Measurements from ENCODE around the gene EPS8L2.
A peak's percentile ranks its signal among the peaks of the same experiment; 100 is the strongest.
"Not testable (repeated sequence)": the region's sequence is repeated elsewhere in the genome, so short reads cannot be mapped to it uniquely, and the experiment has no call there.

Gene EPS8L2

GRCh38 chr11:705646-706438 lies at the start of gene EPS8L2:
Gene EPS8L2 (plus strand): TSS chr11:706231. CDS start chr11:709408, 3,177 bp downstream.
- peak; percentile 15 to 35 for DNase-seq

GRCh38 chr11:656426-656825 lies 49.6 kb upstream of the EPS8L2 start:
- DNase-seq: no peak

- DNase-seq: no peak
Observed at GRCh38 chr11:656866-657265, 49.2 kb upstream of the EPS8L2 start.

DNA sequence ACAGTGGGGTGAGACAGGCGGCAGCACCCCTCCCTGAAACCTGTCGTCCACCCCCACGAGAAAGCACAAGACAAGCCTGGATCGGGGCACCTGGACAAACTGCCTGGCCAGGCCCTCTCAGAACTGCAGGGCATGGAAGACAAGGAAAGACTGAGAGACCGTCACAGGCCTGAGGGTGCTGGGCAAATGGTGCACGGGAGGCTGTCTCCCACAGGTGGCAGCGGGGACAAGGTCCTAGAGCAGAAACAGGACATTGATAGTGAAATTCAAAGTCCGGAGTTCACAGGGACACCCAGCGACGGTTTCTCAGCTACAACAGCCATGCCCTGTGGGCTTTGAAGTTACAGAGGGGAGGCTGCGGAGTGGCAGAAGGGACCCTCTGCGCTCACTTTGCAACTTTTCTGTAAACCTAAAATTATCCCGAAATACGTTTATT lies 48.3 kb upstream of the EPS8L2 start:
- no peak for DNase-seq

GRCh38 chr11:659532-660085 lies 46.4 kb upstream of the EPS8L2 start:
- no peak for DNase-seq

DNA sequence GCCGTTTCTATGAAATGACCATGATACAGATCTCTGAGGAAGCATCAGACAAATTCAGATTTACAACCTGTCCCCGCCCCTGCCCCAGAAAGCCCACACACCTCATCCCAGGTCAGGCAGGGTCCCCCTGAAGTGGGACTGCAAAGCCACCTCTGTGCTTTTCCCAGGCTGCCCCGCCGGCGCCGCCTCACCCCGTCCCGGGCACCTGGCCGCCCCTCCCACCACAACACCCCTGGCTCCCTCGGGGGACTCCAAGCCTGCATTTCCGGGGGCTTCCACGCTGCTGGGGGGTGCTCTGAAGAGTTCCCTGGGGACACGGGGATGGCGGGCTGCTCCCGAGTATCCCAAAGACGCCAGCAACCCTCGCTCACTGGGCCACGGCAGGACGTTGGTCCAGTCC lies 45.8 kb upstream of the EPS8L2 start:
- no peak for DNase-seq

DNA sequence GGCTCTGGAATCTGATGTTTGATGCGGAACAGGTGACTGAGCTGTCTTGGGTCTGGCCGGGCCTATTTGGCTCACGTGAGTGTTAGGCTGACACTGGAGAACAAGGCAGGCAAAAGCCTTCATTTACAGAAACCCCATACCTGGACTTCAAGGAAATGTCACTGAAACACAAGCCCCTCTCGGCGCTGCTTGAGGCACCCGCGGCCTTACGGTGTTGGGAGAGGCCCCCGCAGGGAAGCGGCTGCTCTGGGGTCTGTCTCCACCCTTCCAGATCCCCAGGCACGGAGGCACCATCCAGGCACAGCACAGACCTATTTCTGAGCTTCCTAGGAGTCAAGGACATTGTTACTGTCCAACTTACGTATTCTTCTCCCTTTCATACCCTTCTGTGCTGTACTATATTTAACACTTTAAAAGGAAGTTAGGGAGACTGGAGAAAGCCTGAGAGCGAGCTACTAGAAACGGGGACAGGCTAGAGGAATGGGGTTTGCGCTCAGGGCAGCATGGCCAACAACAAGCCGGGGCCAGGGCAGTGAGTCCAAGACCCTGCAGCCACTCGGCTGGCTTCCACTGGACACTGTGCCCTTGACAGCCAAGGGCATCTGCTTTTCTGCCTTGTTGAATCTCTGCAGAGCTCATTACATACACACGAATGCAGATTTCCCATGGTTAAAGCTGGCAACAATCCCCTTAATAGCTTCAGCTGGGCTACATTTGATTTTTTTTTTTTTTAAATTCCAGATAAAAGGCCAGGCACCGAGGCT lies 45.2 kb upstream of the EPS8L2 start:
- no peak for DNase-seq

DNA sequence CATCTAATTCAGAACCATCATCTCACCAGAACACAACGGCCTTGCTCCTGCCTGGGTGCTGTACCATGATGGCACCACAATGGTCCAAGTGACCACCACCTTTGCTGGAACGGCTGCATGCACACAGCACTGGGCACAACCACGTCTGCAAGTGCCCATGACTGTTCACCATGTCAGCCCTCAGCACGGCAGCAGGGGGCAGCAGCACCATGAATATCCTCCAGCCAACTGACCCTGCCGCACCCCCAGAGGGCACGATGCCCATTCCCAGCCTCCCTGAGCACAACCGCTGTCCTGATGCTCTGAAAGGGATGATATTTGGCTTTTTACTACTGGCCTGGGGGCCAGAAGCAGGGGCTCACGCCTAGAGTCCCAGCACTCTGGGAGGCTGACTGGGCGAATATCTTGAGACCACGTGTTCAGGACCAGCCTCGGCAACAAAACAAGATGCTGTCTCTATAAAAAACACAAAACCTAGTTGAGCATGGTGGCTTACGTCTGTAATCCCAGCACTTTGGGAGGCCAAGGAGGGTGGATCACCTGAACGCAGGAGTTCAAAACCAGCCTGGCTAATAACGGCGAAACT lies 43.2 kb upstream of the EPS8L2 start:
- DNase-seq: peak; percentile 40 to 44

DNA sequence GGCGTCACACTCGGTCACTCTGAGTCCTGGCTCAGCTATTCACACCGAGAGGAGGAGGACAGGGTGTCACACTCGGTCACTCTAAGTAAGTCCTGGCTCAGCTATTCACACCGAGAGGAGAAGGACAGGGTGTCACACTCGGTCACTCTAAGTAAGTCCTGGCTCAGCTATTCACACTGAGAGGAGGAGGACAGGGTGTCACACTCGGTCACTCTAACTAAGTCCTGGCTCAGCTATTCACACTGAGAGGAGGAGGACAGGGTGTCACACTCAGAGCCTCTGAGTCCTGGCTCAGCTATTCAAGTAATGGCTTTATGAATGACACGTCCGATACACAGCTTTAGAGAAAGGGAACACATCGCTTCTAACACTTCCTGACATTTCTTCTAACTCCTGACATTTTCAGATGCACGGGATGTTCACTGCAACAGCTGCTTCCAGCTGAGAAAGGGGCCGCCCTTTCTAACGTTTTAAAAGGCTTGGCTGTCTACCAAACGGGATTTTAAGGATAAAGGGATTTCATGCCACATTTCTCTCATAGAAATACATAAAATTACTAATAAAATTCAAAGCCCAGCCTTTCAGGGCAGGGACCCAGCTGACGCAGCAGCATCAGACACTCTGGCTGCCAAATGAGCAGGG lies 40.8 kb upstream of the EPS8L2 start:
- no peak for DNase-seq

- DNase-seq: no peak
Observed at GRCh38 chr11:665704-666281, 40.2 kb upstream of the EPS8L2 start.

- DNase-seq: no peak
Observed at GRCh38 chr11:673866-674265, 32.2 kb upstream of the EPS8L2 start.

DNA sequence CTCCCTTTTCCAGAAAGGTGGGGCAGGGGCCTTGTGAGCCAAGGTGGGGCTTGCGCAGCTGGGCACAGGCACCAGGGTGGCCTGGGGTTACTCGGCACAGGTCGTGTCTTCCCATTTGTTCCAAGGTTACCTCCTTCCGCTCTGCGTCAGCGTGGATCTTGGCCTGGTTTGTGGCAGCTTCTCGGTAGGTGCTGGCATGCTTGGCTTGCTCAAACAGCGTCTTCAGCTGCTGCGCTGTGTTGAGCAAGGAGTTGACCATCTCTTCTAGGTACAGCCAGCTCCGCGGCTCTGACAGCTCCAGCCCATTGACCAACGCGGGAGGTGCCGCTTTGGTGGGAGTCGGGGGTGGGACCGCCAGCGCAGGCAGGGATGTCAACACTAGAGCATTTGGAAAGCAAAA lies 31.6 kb upstream of the EPS8L2 start:
- DNase-seq: no peak

- DNase-seq: no peak
Observed at GRCh38 chr11:678297-678696, 27.7 kb upstream of the EPS8L2 start.

GRCh38 chr11:679271-680207 lies 26.5 kb upstream of the EPS8L2 start:
- no peak for DNase-seq

DNA sequence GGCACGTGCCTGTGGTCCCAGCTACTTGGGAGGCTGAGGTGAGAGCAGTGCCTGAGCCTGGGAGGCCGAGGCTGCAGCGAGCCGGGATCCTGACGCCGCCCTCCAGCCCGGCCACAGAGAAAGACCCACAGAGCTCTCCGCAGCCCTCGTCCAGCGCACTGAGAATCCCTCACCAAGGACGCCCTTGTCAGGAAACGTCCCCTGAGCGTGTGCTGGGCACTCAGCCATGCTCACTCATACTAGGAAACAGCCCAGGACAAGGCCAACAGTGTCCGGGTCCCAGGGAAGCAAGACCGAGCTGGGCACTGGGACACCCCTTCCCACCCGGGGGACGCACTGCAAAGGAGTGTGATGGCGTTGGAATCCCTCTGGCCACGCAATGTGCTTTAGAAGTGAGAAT lies 25.6 kb upstream of the EPS8L2 start:
- no peak for DNase-seq

DNA sequence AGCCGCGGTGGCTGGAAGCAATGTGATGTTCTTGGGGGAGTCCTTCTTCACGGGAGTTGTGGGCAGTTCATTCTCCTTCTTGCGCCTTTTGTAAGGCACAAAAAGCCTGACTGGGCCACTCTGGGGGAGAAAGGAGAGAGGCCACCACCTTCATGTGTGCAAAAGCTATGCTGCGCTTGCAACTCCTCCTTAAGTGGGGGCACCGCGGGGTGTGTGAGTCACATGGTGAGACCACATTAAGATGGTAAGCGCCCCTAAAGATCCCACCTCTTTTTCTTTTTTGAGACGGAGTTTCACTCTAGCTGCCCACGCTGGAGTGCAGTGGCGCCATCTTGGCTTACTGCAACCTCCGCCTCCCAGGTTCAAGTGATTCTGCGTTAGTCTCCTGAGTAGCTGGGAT lies 25.1 kb upstream of the EPS8L2 start:
- DNase-seq: no peak

DNA sequence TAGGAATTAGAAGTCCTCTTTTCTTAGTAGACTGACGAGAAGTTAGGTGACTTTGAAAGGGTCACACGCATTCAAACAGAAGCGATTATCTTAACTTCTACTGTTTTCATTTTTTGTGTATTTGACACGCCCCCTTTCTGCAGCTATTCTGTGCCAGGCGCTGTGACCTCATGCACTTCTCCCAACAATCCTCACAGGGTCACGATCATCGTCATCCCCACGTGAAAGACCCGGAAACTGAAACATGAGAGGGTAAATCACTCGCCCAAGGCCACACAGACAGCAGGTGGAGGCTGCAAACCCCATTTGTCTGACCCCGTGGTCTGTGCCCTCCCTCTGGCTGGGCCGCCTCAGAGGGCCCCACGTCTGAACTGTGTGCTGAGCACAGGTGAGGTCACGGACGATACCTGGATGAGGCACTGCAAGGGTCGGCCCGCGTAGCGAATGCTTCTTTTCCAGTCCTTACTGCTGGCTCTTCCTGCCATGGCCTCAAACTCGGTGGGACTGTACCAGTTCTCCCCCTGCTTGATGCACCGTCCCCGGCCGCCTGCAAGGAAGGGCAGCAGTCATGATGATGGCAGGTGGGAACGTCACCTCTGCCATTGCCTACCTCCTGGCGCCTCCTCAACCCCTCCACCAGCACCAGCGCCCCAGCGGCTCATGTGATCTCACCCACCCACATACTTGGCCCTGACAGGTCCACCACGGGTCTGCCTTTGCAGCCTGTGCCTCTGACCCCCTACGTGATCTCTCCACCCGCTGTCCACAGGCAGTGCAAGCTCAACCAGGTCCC lies 19.4 kb upstream of the EPS8L2 start:
- no peak for DNase-seq

GRCh38 chr11:687751-688150 lies 18.3 kb upstream of the EPS8L2 start:
- no peak for DNase-seq

- no peak for DNase-seq
Observed at GRCh38 chr11:688681-689080, 17.4 kb upstream of the EPS8L2 start.

- DNase-seq: no peak
Observed at GRCh38 chr11:689625-690024, 16.4 kb upstream of the EPS8L2 start.

DNA sequence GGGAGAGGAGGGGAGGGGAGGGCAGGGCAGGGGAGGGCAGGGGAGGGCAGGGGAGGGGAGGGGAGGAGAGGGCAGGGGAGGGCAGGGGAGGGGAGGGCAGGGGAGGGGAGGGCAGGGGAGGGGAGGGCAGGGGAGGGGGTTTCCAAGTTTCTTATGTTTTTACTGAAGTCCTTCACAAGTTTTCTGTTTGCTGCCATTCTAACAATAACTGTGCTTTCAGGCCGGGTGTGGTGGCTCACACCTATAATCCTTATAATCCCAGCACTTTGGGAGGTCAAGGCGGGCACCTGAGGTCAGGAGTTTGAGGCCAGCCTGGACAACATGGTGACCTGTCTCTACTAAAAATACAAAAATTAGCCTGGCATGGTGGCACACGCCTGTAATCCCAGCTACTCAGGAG lies 15.8 kb upstream of the EPS8L2 start:
- not testable (repeated sequence) for DNase-seq
